HG02981 (cell line): ENCODE data around the gene MXRA5.
"Not testable (repeated sequence)": the region's sequence is repeated elsewhere in the genome, so short reads cannot be mapped to it uniquely, and the experiment has no call there.

Source experiments
- ATAC-seq: cut with Tn5 transposase; IDR thresholded peaks from one replicate; pipeline ENCODE4 v1.9.1; 2021; ENCODE audit warnings: mild to moderate bottlenecking, moderate library complexity; ENCODE audit not compliant: unreplicated experiment

MXRA5 gene, protein sequence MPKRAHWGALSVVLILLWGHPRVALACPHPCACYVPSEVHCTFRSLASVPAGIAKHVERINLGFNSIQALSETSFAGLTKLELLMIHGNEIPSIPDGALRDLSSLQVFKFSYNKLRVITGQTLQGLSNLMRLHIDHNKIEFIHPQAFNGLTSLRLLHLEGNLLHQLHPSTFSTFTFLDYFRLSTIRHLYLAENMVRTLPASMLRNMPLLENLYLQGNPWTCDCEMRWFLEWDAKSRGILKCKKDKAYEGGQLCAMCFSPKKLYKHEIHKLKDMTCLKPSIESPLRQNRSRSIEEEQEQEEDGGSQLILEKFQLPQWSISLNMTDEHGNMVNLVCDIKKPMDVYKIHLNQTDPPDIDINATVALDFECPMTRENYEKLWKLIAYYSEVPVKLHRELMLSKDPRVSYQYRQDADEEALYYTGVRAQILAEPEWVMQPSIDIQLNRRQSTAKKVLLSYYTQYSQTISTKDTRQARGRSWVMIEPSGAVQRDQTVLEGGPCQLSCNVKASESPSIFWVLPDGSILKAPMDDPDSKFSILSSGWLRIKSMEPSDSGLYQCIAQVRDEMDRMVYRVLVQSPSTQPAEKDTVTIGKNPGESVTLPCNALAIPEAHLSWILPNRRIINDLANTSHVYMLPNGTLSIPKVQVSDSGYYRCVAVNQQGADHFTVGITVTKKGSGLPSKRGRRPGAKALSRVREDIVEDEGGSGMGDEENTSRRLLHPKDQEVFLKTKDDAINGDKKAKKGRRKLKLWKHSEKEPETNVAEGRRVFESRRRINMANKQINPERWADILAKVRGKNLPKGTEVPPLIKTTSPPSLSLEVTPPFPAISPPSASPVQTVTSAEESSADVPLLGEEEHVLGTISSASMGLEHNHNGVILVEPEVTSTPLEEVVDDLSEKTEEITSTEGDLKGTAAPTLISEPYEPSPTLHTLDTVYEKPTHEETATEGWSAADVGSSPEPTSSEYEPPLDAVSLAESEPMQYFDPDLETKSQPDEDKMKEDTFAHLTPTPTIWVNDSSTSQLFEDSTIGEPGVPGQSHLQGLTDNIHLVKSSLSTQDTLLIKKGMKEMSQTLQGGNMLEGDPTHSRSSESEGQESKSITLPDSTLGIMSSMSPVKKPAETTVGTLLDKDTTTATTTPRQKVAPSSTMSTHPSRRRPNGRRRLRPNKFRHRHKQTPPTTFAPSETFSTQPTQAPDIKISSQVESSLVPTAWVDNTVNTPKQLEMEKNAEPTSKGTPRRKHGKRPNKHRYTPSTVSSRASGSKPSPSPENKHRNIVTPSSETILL (N-terminal part only)

GRCh38 chrX:3346501-3347259 is at the start of gene MXRA5:
Gene MXRA5 (minus strand): TSS chrX:3346652. CDS start chrX:3343833, 2,819 bp downstream.
- no peak for ATAC-seq

GRCh38 chrX:3393581-3394111 is 47.2 kb upstream of the MXRA5 start:
- no peak for ATAC-seq

- ATAC-seq = no peak
These were observed 46.7 kb upstream of the MXRA5 start for GRCh38 chrX:3393178-3393577.

- ATAC-seq = no peak
These were observed 42.0 kb upstream of the MXRA5 start for GRCh38 chrX:3388457-3388856.

GRCh38 chrX:3384327-3384726 is 37.9 kb upstream of the MXRA5 start:
- ATAC-seq = no peak

DNA sequence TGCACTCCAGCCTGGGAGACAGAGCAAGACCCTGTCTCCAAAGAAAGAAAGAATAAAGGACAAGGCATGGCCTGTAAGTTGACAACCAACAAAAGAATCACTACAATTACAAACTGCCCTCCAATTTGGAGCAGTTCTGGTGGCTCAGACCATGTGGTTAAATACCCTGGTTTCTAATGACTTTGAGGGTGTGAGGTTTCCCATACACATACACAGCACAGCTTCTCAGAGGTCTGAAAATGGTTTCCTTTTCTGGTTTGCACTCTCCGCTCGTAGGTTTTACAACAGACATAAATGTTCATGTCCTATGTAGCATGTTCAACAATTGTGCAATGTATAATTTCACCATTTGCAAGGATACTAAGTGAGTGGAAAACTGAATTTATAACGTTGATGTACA is 34.2 kb upstream of the MXRA5 start:
- ATAC-seq = no peak

- ATAC-seq = no peak
These were observed 32.7 kb upstream of the MXRA5 start for GRCh38 chrX:3379111-3379510.

DNA sequence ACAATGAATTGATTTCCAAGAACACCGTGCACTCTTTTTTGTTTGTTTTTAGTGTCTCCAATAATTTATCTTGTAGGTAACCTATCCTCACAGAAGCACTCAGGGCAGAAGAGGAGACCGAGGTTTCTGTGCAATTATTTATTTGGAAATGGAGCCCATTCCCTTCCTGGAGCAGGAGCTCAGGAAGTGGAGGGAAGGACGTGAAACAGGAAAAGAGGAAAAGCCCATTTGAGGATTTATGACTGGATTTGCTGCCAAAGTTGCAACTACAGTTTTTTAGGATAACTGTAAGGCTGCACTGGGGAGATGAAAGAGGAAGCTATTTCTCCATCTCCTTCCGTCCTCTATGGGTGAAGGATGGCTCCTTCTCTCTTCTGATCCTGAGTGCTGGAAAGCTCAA is 31.7 kb upstream of the MXRA5 start:
- no peak for ATAC-seq

- ATAC-seq = no peak
These were observed 31.1 kb upstream of the MXRA5 start for GRCh38 chrX:3377560-3377959.

DNA sequence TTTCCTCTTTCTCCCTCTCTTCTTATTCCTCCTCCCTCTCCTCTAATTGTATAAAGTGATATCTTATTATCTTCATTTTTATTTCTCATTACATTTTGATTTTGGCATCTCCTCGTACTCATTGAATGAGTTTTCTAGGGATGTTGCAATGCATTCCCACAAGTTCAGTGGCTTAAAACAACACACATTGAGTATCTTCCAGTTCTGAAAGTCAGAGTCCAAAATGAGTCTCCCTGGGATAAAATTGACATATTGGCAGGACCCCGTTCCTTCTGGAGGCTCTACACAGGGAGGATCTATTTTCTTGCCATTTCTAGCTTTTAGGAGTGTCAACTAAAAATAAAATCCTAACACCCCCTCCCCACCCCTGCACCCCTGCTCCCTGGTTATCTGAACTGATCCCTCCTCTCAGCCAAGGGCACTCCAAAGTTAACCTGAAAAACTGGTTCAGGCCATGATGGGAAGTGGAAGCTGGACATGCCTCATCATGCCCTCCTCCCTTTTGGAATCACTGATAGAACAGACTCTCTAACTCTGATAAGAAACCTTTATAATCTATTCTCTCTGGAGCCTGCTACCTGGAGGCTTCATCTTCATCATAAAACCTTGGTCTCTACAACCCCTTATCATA is 29.5 kb upstream of the MXRA5 start:
- not testable (repeated sequence) for ATAC-seq

DNA sequence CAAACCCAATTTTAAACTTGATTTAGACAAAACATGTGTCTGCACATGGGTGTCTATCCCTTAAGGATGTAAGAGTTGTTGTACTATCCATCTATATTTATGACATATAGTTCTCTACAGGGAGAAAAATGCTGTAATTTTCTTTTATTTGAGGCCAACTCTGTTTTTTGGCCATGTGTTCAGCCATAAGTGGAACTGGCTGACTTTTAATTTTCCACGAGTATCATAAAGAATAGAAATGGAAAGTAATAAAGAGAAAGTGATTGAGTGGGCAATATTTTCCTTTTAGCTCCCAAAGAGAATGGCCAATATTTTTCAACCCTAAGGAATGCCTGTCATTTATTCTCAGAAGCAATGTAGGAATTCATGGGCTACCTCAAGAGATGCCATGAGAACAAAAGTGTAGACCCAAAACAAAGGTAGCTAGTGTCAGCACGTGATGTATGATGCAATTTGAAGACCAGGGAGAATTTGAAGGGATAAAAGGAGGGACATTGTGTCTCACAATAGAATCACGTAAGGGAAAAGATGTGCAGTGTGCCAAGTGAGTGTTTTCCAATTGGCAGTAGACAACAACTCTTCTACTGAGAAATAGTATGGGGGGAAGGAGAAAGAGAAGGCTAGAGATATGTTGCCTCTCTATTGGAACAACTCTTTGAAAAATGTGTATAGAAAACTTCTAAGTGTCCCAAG is 27.8 kb upstream of the MXRA5 start:
- ATAC-seq = no peak

GRCh38 chrX:3371163-3371562 is 24.7 kb upstream of the MXRA5 start:
- no peak for ATAC-seq

- ATAC-seq = no peak
These were observed 24.2 kb upstream of the MXRA5 start for GRCh38 chrX:3370656-3371055.

DNA sequence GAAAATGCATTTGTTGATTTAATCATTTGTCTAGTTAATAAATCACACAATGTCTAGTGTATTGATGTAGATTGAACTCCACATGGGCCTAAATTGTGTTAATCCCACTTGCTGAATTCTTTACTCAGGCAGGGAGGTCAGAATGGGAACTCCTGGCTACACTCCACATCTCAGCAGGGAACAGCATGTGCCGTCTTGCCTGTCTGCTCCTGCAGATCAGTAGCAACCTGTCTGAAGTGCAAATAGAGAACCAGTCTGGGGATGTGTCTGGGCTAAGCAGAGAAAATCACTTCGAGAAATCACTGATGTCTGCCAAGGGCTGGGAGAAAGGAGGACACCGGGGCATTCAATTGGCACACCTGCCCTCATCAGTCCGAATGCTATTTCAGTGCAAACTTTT is 16.5 kb upstream of the MXRA5 start:
- no peak for ATAC-seq

GRCh38 chrX:3360881-3361280 is 14.4 kb upstream of the MXRA5 start:
- ATAC-seq = no peak

DNA sequence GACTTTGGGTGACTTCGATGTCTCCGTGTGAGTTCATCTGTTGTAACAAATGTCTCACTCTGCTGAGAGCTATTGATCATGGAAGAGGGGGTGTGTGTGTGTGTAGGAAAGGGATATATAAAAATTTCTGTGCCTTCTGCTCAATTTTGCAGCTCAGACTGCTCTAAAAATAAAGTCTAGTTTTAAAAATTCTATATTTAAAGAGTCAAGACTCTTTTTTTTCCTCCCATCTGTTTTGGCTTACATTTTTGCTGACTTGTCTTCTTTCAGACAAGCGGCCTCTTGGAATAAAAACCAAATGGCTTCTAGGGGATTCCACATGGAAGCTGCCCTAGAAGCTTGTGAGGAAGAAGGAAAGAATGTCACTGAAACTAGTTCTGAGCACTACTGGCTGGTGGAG is 6.3 kb upstream of the MXRA5 start:
- not testable (repeated sequence) for ATAC-seq

DNA sequence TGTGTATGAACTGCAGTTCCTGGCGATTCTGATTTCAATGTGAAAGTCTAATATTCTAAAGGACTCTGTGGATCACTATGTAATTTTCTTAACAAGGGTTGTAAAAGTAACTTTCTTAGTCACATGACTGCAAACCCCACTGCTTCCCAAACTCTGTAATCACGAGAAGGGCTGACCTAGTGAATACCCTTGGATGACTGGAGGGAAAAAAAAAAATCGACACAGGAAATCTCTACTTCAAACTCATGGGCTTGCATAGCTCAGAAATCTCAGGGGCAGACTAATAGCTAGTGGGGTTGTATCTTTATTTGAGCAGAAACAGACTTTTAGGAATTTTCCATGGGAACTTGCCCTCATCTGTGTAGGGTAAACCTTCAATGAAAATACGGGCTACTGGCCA is 4.8 kb upstream of the MXRA5 start:
- no peak for ATAC-seq

DNA sequence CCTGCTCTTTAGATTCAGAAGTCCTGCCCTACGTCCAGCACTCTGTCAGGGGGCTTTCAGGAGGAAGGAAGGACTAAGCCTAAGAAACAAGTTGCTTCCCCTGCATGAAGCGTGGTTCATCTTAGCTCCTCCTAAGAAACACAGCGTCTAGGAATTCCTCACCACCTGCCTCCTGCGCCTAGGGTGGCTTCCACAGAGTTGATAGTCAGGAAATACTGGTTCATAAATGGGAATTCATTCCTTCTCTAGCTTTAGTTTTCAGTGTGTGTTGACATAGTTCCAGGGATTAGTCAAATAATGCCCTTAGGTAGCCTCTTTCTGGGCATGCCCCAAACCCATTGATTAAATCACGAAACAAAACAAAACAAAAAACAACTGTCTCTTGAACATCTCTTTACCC is 1.7 kb upstream of the MXRA5 start:
- ATAC-seq = no peak
